Esophagus squamous epithelium (tissue), 5 donors: Measurements from ENCODE around the gene SP100. TPM values are rescaled to one million over a fixed set of nuclear protein-coding genes. Genes with fewer than 3 reads are reported as not detected.
"Not testable (repeated sequence)": the region's sequence is repeated elsewhere in the genome, so short reads cannot be mapped to it uniquely, and the experiment has no call there.

Experiments used
- DNase-seq: peaks from one replicate; lab custom pipeline; 2025; lab: John Stamatoyannopoulos, UW
- H3K27ac ChIP-seq, 4 donors: fragments of 200-600 bp; sonication (generic); one replicate each; pipeline ENCODE4 v1.5.1; 2016 to 2019; ENCODE audit warnings: mild to moderate bottlenecking in 1 of 4
- H3K27me3 ChIP-seq, 4 donors: fragments of 200-600 bp; sonication (generic); 1 replicate in 3 of 4; 2 replicates in 1 of 4; pipeline versions ENCODE4 v1.5.1 to v1.6.0; 2017 to 2021; ENCODE audit warnings: antibody characterized with exemption in 1 of 4
- H3K36me3 ChIP-seq, 3 donors: fragments of 200-600 bp; sonication (generic); one replicate each; pipeline ENCODE4 v1.5.1; 2016 to 2019
- H3K4me1 ChIP-seq, 3 donors: fragments of 200-600 bp; sonication (generic); one replicate each; pipeline ENCODE4 v1.5.1; 2017 to 2019
- H3K4me3 ChIP-seq, 4 donors: fragments of 200-600 bp; sonication (generic); 1 replicate in 3 of 4; 2 replicates in 1 of 4; pipeline ENCODE4 v1.5.1; 2016 to 2019; ENCODE audit warnings: mild to moderate bottlenecking in 2 of 4, moderate library complexity in 1 of 4
- H3K9me3 ChIP-seq, 3 donors: fragments of 200-600 bp; sonication (generic); one replicate each; pipeline ENCODE4 v1.5.1; 2016 to 2019
- POLR2A ChIP-seq, 4 donors: fragments of 450-650 bp; IDR thresholded peaks; one replicate each; pipeline ENCODE4 v1.6.1; 2017; ENCODE audit warnings: antibody characterized with exemption in 4 of 4, mild to moderate bottlenecking in 4 of 4, moderate library complexity in 3 of 4
- WGBS, 2 donors: methylation state at CpG; one replicate each; pipeline ENCODE4 v1.1.5; 2018; 5-methylcytosine and 5-hydroxymethylcytosine counted together
- intact Hi-C: fragments of 100-400 bp; cut with DNase I; formaldehyde crosslinking; loops from one replicate; pipeline ENCODE4 v1.15.0; 2022
- total RNA-seq, 4 donors: library from RNA; depleted of rRNA; stranded (reverse); fragments of >200 nt; gene quantifications; one replicate each; pipeline ENCODE4 v1.1.0, GENCODE V29; 2016
- TF ChIP-seq, protein P1 (sequence below), 6 experiments: fragments of 450-650 bp in 4 of 6; fragments of 200-600 bp in 2 of 6; sonication (generic) in 2 of 6; IDR thresholded peaks; one replicate each; pipeline ENCODE4 v1.5.1; 2016 to 2019; ENCODE audit warnings: antibody characterized with exemption in 6 of 6, mild to moderate bottlenecking in 4 of 6, moderate library complexity in 4 of 6
- donor health status: DM: yes; HTN: yes; CAD: no.

Gene SP100
- total RNA-seq, 4 donors from 2014 or later: 17.8 to 69.0 (median 45.5) TPM

DNA sequence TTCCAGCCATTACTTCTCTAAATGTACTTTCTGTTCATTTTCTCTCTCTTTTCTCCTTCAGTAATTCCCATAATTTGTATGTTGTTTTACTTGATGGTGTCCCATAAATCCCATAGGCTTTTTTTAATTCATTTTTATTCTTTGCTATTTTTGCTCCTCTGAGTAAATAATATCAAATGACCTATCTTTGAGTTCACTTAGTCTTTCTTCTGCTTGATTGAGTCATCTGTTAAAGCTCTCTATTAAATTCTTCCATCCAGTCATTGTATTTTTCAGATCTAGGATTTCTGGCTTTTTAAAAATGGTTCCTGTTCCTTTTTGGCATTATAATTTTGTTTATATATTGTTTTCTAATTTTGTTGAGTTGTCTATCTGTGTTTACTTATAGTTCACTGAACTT is 13.5 kb downstream of the SP100 start:
- TF ChIP-seq, protein P1, sequence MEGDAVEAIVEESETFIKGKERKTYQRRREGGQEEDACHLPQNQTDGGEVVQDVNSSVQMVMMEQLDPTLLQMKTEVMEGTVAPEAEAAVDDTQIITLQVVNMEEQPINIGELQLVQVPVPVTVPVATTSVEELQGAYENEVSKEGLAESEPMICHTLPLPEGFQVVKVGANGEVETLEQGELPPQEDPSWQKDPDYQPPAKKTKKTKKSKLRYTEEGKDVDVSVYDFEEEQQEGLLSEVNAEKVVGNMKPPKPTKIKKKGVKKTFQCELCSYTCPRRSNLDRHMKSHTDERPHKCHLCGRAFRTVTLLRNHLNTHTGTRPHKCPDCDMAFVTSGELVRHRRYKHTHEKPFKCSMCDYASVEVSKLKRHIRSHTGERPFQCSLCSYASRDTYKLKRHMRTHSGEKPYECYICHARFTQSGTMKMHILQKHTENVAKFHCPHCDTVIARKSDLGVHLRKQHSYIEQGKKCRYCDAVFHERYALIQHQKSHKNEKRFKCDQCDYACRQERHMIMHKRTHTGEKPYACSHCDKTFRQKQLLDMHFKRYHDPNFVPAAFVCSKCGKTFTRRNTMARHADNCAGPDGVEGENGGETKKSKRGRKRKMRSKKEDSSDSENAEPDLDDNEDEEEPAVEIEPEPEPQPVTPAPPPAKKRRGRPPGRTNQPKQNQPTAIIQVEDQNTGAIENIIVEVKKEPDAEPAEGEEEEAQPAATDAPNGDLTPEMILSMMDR (IDR thresholded peaks at IDR 0.05): no peak
- TF ChIP-seq POLR2A (IDR thresholded peaks at IDR 0.05): no peak
- intact Hi-C loops: no loop called here
- H3K4me3 ChIP-seq: no peak overlapping the region
- H3K36me3 ChIP-seq: peaks cover 0 to 52% (median 0%) of the 10 kb centered on the region in 3 donors
- peaks cover 0 to 38% (median 8%) of the 10 kb centered on the region in 3 donors for H3K4me1 ChIP-seq
- H3K9me3 ChIP-seq: peaks cover 0 to 25% (median 11%) of the 10 kb centered on the region in 3 donors
- no peaks in the 10 kb centered on the region for H3K27me3 ChIP-seq
- H3K27ac ChIP-seq: no peak overlapping the region
- DNase-seq: no peak

DNA sequence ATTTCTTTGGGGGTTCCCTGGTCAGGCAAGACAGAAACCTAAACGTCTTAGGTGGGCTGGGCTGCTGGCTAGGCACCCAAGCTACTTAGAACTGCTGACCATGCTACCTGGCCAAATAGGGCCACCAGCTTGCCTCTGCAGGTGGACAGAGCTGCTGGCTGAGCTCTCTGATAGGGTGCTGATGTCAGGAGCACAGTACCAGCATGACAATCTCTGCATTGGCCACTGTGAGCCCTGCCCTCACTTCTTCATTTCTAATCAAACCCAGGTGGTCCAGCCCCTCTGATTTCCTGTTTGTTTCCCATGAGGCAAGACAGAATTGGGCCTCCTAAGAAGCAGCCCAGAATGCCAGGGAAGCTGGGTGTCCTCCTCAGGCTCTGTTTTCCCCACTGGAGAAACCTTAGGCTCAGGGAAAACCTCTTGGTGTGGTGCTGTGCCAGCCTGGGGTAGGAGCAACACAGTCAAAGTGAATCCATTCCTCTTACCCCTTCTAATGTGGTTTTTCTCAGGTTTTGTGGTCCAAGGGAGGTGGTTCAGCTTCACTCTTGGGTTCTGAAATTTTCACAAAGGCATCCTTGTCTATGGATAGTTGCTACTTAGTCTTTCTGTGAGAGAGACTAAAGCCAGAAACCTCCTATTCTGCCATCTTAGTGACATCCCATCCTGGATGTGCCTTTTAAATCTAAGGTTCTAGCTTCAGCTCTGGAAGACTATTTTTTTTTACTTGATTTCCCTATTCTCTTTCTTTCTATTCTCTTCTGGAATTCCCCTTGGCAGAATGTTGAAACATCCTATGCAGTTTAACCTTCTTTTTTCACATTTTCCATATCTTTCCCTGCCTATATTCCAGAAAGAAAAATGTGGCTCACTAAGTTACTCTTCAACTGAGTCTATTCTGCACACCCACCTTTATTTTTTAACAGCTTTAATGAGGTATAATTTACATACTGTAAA is 15.2 kb downstream of the SP100 start:
- intact Hi-C loops: no loop called here
- peaks cover 0 to 22% (median 4%) of the 10 kb centered on the region in 3 donors for H3K4me1 ChIP-seq
- DNase-seq: no peak
- peaks cover 0 to 60% (median 0%) of the 10 kb centered on the region in 3 donors for H3K36me3 ChIP-seq
- no peak overlapping the region for H3K4me3 ChIP-seq
- 100% methylated on average over 1 of the region's 1 CpG; no CpG with 5 or more reads in 1 of the 2 donors for WGBS, 2 donors
- no peak overlapping the region for H3K27ac ChIP-seq
- TF ChIP-seq, protein P1 (IDR thresholded peaks at IDR 0.05): no peak
- no peak for TF ChIP-seq POLR2A (IDR thresholded peaks at IDR 0.05)
- no peaks in the 10 kb centered on the region for H3K27me3 ChIP-seq
- H3K9me3 ChIP-seq: peaks cover 0 to 33% (median 15%) of the 10 kb centered on the region in 3 donors

DNA sequence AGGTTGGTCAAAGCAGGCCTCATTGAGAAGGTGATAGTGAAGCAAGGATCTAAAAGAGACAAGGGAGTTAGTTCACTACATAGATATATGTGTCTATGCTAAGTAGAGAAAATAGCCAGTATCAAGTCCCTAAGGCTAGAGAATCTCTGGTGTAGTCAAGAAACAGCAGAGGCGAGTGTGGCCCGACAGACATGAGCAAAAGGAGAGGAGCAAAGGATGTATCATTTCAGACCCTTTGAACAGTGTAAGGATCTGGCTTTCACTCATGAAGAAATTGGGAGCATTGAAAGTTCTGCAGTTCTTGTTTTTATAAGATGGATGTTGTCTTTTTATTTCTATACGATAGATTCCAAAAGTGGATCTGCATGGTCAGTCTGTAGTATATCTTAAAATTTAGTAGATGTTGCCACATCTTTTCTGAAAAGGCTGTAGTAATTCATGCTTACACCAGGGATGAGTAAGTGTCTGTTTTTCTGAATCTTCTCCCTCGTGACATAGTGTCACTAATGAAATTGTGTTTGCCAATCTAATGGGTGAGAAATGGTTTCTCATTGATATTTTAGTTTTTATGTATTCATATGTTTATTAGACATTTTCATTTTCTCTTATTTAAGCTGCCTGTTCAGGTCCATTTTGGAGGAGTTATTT is 18.8 kb downstream of the SP100 start:
- H3K36me3 ChIP-seq: peaks cover 0 to 38% (median 0%) of the 10 kb centered on the region in 3 donors
- no peak for TF ChIP-seq POLR2A (IDR thresholded peaks at IDR 0.05)
- TF ChIP-seq, protein P1 (IDR thresholded peaks at IDR 0.05): no peak
- WGBS, 2 donors: 69 to 77% methylated on average over 4 of the region's 4 CpGs
- DNase-seq: no peak
- peaks cover 0 to 17% (median 7%) of the 10 kb centered on the region in 3 donors for H3K9me3 ChIP-seq
- no peaks in the 10 kb centered on the region for H3K27me3 ChIP-seq
- peaks cover 0 to 20% (median 4%) of the 10 kb centered on the region in 3 donors for H3K4me1 ChIP-seq
- intact Hi-C loops: no loop called here
- H3K4me3 ChIP-seq: no peak overlapping the region
- H3K27ac ChIP-seq: no peak overlapping the region

DNA sequence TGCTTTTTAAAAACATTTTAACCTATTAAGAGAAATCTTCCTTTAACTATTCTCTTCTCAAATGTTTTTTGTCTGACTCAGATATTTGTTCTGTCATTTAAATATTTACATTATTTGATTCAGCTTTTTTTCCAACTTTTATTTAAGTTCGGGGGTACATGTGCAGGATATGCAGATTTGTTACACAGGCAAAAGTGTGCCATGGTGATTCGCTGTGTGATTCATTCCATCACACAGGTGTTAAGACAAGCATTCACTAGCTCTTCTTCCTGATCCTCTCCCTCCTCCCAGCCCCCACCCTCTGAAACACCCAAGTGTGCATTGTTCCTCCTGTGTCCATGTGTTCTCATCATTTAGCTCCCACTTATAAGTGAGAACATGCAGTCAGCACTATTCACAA is 19.4 kb downstream of the SP100 start:
- DNase-seq: no peak
- intact Hi-C loops: no loop called here
- TF ChIP-seq, protein P1 (IDR thresholded peaks at IDR 0.05): no peak
- TF ChIP-seq POLR2A (IDR thresholded peaks at IDR 0.05): no peak
- peaks cover 0 to 12% (median 4%) of the 10 kb centered on the region in 3 donors for H3K9me3 ChIP-seq
- peaks cover 0 to 31% (median 0%) of the 10 kb centered on the region in 3 donors for H3K36me3 ChIP-seq
- WGBS, 2 donors: 65 to 68% methylated on average over 2 of the region's 2 CpGs
- no peak overlapping the region for H3K4me3 ChIP-seq
- H3K4me1 ChIP-seq: peaks cover 0 to 21% (median 4%) of the 10 kb centered on the region in 3 donors
- H3K27ac ChIP-seq: no peak overlapping the region
- H3K27me3 ChIP-seq: no peaks in the 10 kb centered on the region

DNA sequence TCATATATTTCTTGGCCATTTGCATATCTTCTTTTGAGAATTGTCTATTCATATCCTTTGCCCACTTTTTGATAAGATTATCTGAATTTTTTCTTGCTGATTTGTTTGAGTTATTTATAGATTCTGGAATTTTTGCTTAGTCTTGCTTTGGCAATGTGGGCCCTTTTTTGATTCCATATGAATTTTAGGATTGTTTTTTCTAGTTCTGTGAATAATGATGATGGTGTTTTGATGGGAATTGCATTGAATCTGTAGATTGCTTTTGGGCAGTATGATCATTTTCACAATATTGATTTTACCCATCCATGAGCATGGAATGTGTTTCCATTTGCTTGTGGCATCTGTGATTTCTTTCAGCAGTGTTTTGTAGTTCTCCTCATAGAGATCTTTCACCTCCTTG is 23.1 kb downstream of the SP100 start:
- H3K9me3 ChIP-seq: peaks cover 0 to 12% (median 4%) of the 10 kb centered on the region in 3 donors
- intact Hi-C loops, H3K27me3 ChIP-seq, H3K27ac ChIP-seq, DNase-seq, H3K4me3 ChIP-seq: not testable (repeated sequence)
- peaks cover 0 to 31% (median 4%) of the 10 kb centered on the region in 3 donors for H3K36me3 ChIP-seq
- peaks cover 0 to 28% (median 4%) of the 10 kb centered on the region in 3 donors for H3K4me1 ChIP-seq
